GM12878 (cell line): ENCODE measurements around the gene KRT81. TPM values are rescaled to one million over a fixed set of nuclear protein-coding genes. Genes with fewer than 3 reads are reported as not detected.

ENCODE experiments used
- ATAC-seq: fragments of 200-7000 bp; cut with Tn5 transposase; 3 replicates; pipeline ENCODE4 v1.9.1; 2020; ENCODE audit warnings: mild to moderate bottlenecking, moderate library complexity
- BruUV-seq: library from RNA; stranded (reverse); fragments of 400-500 nt; replicated peaks from 2 replicates; lab custom pipeline; 2021; lab: Mats Ljungman, UMichigan
- CTCF ChIA-PET: fragments of 300-600 bp; sonication (Branson Sonifier 250); formaldehyde crosslinking; extraction: SDS; loops from one replicate; lab custom pipeline; 2021; ENCODE audit warnings: inconsistent platforms; lab: Yijun Ruan, JAX
- POLR2A ChIA-PET: fragments of 350-600 bp; formaldehyde crosslinking; extraction: SDS; loops from one replicate; lab custom pipeline; 2021; ENCODE audit warnings: inconsistent platforms; lab: Charles Lee
- RAD21 ChIA-PET: fragments of 300-600 bp; sonication (Branson Sonifier 250); formaldehyde crosslinking; loops from one replicate; lab custom pipeline; 2023; ENCODE audit warnings: antibody characterized with exemption; ENCODE audit not compliant: unreplicated experiment; lab: Charles Lee
- SMC1A ChIA-PET: fragments of 300-600 bp; sonication (Branson Sonifier 250); formaldehyde crosslinking; loops from one replicate; lab custom pipeline; 2023; ENCODE audit not compliant: unreplicated experiment, uncharacterized antibody; lab: Charles Lee
- DNase-seq: peaks from one replicate; pipeline ENCODE4 v3.0.0-alpha.2; 2011; ENCODE audit warnings: low read depth, low spot score
- FAIRE-seq: peaks from 3 replicates; lab custom pipeline; 2011; peaks lifted over from hg19 to GRCh38; lab: Jason Lieb, UNC
- H2AFZ ChIP-seq: 2 replicates; pipeline ENCODE4 v1.6.0; 2011; ENCODE audit warnings: low read depth, low read length, control low read depth; ENCODE audit not compliant: control insufficient read depth
- H3K27ac ChIP-seq: 2 replicates; pipeline ENCODE4 v1.5.1; 2011; ENCODE audit warnings: control low read depth; ENCODE audit not compliant: control insufficient read depth, insufficient read depth
- H3K27me3 ChIP-seq, 2 experiments: replicated peaks in 1 of 2; 2 replicates each; pipeline versions ENCODE4 v1.6.0 to v1.6.1; 2011; ENCODE audit warnings: low read length in 1 of 2; ENCODE audit not compliant: control insufficient read depth in 2 of 2, insufficient read depth in 2 of 2
- H3K36me3 ChIP-seq, 2 experiments: 2 replicates each; pipeline ENCODE4 v1.5.1; 2011; ENCODE audit warnings: low read length in 1 of 2; ENCODE audit not compliant: control insufficient read depth in 2 of 2, insufficient read depth in 2 of 2
- H3K4me1 ChIP-seq: 2 replicates; pipeline ENCODE4 v1.6.1; 2011; ENCODE audit warnings: mild to moderate bottlenecking, low read length, moderate library complexity, mixed read lengths; ENCODE audit not compliant: control insufficient read depth, insufficient read depth
- H3K4me2 ChIP-seq: 2 replicates; pipeline ENCODE4 v1.6.0; 2011; ENCODE audit warnings: control low read depth; ENCODE audit not compliant: control insufficient read depth, insufficient read depth
- H3K4me3 ChIP-seq: fragments of 200-600 bp; sonication (generic); 2 replicates; pipeline ENCODE4 v1.5.1; 2016
- H3K79me2 ChIP-seq: 2 replicates; pipeline ENCODE4 v1.6.0; 2011; ENCODE audit warnings: low read length; ENCODE audit not compliant: control insufficient read depth, insufficient read depth
- H3K9ac ChIP-seq: 2 replicates; pipeline ENCODE4 v1.8.0; 2011; ENCODE audit warnings: low read length, control low read depth, mixed read lengths; ENCODE audit not compliant: control insufficient read depth, insufficient read depth
- H3K9me3 ChIP-seq: replicated peaks from 3 replicates; pipeline ENCODE4 v1.5.1; 2011; ENCODE audit warnings: mild to moderate bottlenecking, low read length; ENCODE audit not compliant: control insufficient read depth, insufficient read depth
- H4K20me1 ChIP-seq: 2 replicates; pipeline ENCODE4 v1.6.0; 2011; ENCODE audit not compliant: control insufficient read depth, insufficient read depth
- SIX5 ChIP-seq: IDR thresholded peaks from 2 replicates; pipeline ENCODE4 v1.6.1; 2011; ENCODE audit warnings: mild to moderate bottlenecking, low read depth, low read length, moderate library complexity; ENCODE audit not compliant: severe bottlenecking
- WGBS: methylation state at CpG from one replicate; pipeline ENCODE4 v1.1.6; 2016; ENCODE audit warnings: low lambda C conversion rate; ENCODE audit not compliant: insufficient replicate concordance, insufficient coverage; ENCODE audit errors: missing lambda C conversion rate; 5-methylcytosine and 5-hydroxymethylcytosine counted together
- in situ Hi-C: fragments of 300-500 bp; cut with MboI; formaldehyde crosslinking; loops from 9 replicates; pipeline ENCODE4 v1.14.3; 2018; ENCODE audit warnings: mixed read lengths
- intact Hi-C: fragments of 100-400 bp; cut with micrococcal nuclease; formaldehyde crosslinking; loops from one replicate; pipeline ENCODE4 v1.14.2; 2022; ENCODE audit not compliant: unreplicated experiment
- polyA plus RNA-seq, 11 experiments: library from polyadenylated mRNA; depleted of rRNA in 4 of 11; unstranded in 6 of 11; stranded (reverse) in 5 of 11; fragments of >200 nt; fragmentation: Nextera tagmentation in 4 of 11; fragmentation: Illumina TruSeq in 1 of 11; extraction: Ambion mirVana in 4 of 11; extraction: Trizol in 1 of 11; gene quantifications; 1 replicate in 1 of 11; 2 replicates in 10 of 11; pipeline versions ENCODE4 v1.2.1 to v1.2.3, GENCODE V29; 2011 to 2016; ENCODE audit warnings: inconsistent platforms in 2 of 11, missing spikeins in 2 of 11, low read depth in 1 of 11
- total RNA-seq, 4 experiments: library from RNA; depleted of rRNA in 3 of 4; stranded (reverse); fragments of >200 nt in 3 of 4; fragmentation: Illumina TruSeq in 1 of 4; extraction: Trizol in 1 of 4; gene quantifications; 2 replicates each; pipeline versions ENCODE4 v1.2.1 to v1.2.3, GENCODE V29; 2013 to 2021
- TF ChIP-seq, protein P1 (sequence below): IDR thresholded peaks from 2 replicates; pipeline ENCODE4 v1.6.1; 2012; ENCODE audit warnings: low read length, inconsistent platforms
- TF ChIP-seq, protein P2 (sequence below): fragments of 450-650 bp; IDR thresholded peaks from 2 replicates; pipeline ENCODE4 v1.6.1; 2017; ENCODE audit warnings: mild to moderate bottlenecking, moderate library complexity

Gene KRT81
- total and polyA plus RNA-seq, 10 of the 15 experiments (the other 5 are each of a cell fraction or from before 2014, with no cell fraction given) = 0.05 to 0.15 TPM; not detected in 8

DNA sequence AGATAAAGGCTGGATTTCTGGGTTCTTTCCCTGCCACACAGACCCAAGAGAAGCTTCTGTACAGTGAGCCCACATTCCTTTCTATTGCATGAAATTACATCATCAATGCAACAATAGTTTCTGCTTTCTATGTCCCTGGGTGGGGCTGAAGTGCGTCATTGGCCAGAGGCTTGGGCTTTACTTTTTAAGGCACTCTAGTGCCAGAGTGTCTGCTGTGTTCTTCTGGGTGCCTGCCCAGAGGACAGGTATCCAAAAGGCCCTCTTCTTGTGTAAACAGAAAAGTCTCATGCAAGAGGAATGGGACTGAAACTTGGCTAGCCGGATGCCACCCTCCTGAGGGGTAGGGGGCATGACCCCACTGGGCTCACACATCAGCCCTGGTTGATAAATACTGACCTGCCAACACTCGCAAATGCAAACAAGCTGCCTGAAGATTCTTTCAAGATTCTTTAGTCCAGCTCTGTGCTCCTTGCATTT is 11.0 kb downstream of the KRT81 start:
- POLR2A ChIA-PET = no interaction called here
- BruUV-seq = no TSS peak

More for the DNA sequence above, 11.0 kb downstream of the KRT81 start:
- FAIRE-seq (no peak), ATAC-seq (no peak), DNase-seq (no peak)
- Histone ChIP-seq H3K4me3 (no peak overlapping the region), H3K4me2 (no peak overlapping the region), H3K9me3 (no peaks in the 10 kb centered on the region), H3K4me1 (no peaks in the 10 kb centered on the region), H4K20me1 (no peaks in the 10 kb centered on the region), H2AFZ (no peak overlapping the region), H3K79me2 (no peaks in the 10 kb centered on the region), H3K27ac (no peak overlapping the region), H3K27me3 (peaks cover 3% of the 10 kb centered on the region in 2 experiments; a peak in 2 of 4 replicates), H3K9ac (no peak overlapping the region), H3K36me3 (no peaks in the 10 kb centered on the region)
- RAD21 ChIA-PET = interaction anchor here (1.3 kb wide), 1 partner anchor 67 kb away, joined by 4 read pairs; no protein-coding TSS in a partner anchor
- TF ChIP-seq, protein P1, sequence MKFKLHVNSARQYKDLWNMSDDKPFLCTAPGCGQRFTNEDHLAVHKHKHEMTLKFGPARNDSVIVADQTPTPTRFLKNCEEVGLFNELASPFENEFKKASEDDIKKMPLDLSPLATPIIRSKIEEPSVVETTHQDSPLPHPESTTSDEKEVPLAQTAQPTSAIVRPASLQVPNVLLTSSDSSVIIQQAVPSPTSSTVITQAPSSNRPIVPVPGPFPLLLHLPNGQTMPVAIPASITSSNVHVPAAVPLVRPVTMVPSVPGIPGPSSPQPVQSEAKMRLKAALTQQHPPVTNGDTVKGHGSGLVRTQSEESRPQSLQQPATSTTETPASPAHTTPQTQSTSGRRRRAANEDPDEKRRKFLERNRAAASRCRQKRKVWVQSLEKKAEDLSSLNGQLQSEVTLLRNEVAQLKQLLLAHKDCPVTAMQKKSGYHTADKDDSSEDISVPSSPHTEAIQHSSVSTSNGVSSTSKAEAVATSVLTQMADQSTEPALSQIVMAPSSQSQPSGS = no peak
- TF ChIP-seq, protein P2, sequence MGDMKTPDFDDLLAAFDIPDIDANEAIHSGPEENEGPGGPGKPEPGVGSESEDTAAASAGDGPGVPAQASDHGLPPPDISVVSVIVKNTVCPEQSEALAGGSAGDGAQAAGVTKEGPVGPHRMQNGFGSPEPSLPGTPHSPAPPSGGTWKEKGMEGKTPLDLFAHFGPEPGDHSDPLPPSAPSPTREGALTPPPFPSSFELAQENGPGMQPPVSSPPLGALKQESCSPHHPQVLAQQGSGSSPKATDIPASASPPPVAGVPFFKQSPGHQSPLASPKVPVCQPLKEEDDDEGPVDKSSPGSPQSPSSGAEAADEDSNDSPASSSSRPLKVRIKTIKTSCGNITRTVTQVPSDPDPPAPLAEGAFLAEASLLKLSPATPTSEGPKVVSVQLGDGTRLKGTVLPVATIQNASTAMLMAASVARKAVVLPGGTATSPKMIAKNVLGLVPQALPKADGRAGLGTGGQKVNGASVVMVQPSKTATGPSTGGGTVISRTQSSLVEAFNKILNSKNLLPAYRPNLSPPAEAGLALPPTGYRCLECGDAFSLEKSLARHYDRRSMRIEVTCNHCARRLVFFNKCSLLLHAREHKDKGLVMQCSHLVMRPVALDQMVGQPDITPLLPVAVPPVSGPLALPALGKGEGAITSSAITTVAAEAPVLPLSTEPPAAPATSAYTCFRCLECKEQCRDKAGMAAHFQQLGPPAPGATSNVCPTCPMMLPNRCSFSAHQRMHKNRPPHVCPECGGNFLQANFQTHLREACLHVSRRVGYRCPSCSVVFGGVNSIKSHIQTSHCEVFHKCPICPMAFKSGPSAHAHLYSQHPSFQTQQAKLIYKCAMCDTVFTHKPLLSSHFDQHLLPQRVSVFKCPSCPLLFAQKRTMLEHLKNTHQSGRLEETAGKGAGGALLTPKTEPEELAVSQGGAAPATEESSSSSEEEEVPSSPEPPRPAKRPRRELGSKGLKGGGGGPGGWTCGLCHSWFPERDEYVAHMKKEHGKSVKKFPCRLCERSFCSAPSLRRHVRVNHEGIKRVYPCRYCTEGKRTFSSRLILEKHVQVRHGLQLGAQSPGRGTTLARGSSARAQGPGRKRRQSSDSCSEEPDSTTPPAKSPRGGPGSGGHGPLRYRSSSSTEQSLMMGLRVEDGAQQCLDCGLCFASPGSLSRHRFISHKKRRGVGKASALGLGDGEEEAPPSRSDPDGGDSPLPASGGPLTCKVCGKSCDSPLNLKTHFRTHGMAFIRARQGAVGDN = no peak
- TF ChIP-seq SIX5 = no peak
- CTCF ChIA-PET = interaction anchor here (1.3 to 6.4 kb wide), 15 partner anchors 10 to 90 kb away, joined by 4 to 84 read pairs (median 19); partner anchors contain the start of gene KRT81
- 35% methylated on average over 3 of the region's 3 CpGs for WGBS
- intact Hi-C loops = no loop called here
- SMC1A ChIA-PET = interaction anchor here (1.3 kb wide), 1 partner anchor 36 kb away, joined by 3 read pairs; no protein-coding TSS in a partner anchor
- in situ Hi-C loops = no loop called here
